A204.1 (cell line): ENCODE results near the gene FMNL3.

Experiments used
- FAIRE-seq: peaks from 2 replicates; lab custom pipeline; 2012; peaks lifted over from hg19 to GRCh38; lab: Jason Lieb, UNC

The FMNL3 gene

DNA sequence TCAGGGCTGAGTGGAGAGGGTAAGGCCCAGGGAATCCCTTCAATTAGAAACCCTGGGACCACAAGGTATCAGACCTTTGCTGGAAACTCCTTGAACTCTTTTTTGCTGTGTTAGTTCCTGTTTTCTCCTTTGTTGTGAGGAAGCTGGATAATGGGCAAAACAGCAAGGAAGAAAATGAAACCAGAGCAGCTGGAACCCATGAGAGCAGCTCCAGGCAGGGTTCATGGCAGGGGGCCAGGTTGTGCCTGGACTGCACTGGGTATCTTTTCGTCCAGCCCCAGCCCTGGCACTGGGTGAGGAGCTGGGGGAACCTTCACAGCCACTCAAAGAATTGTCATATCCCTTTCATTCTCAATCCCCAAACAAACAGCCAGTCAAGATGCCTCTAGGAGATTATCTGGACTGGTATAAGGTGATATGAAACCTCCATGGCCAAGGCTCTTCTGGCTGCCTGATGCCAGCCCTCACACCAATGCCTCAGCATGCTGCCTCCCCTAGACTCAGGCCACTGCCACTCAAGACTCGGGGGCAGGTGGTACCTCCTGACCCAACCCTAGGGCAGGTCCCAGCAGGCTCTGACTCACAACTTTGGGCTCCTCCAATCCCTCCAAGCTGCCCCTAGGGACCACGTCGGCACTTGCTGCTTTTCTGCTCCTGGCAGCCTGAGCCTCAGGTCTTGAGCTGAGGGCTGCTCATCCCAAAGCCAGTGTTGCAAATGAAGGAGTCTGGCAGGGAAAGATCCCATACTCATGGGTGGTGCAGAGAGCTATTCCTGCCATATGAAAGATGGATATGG is 118.3 kb downstream of the FMNL3 start:
- FAIRE-seq = no peak

DNA sequence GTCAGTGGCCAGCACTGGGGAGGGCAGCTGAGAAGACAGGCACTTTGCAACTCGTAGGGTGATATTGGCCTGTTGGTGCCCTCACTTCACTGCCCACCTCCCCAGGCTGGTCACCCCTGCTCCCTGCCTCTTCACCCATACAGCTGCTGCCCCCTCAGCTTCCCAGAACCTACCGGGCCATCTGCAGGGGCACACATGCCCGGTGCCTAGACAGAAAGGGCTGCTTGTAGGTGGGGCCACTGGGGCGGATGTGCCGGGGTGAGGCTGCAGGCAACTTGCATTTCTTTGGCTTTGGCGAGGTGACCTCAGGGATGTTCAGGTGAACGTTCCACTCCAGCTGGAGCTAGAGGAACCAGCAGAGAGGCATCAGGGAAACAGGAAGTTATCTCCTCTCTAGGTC is 118.9 kb downstream of the FMNL3 start:
- no peak for FAIRE-seq

- FAIRE-seq = no peak
These were observed 119.9 kb downstream of the FMNL3 start for GRCh38 chr12:49587174-49587908.
